Neutrophil (primary cell): ENCODE measurements around the gene ASIC1.

ENCODE experiments used
- H3K27ac ChIP-seq: fragments of 200-600 bp; sonication (generic); 2 replicates; pipeline ENCODE4 v1.5.1; 2016; ENCODE audit warnings: mild to moderate bottlenecking, moderate library complexity
- H3K27me3 ChIP-seq: fragments of 200-600 bp; sonication (generic); 2 replicates; pipeline ENCODE4 v1.6.0; 2016; ENCODE audit warnings: mild to moderate bottlenecking
- H3K36me3 ChIP-seq: fragments of 200-600 bp; sonication (generic); 2 replicates; pipeline ENCODE4 v1.5.1; 2017
- H3K4me1 ChIP-seq, 2 experiments: fragments of 200-600 bp in 1 of 2; sonication (generic) in 1 of 2; 1 replicate in 1 of 2; 2 replicates in 1 of 2; pipeline versions ENCODE4 v1.5.1 to v1.6.1; 2013 to 2016; ENCODE audit warnings: low read depth in 1 of 2, low read length in 1 of 2, mild to moderate bottlenecking in 1 of 2, moderate library complexity in 1 of 2; ENCODE audit not compliant: control insufficient read depth in 1 of 2, insufficient read depth in 1 of 2
- H3K4me3 ChIP-seq, 2 experiments: fragments of 200-600 bp in 1 of 2; sonication (generic) in 1 of 2; 1 replicate in 1 of 2; 2 replicates in 1 of 2; pipeline ENCODE4 v1.5.1; 2013 to 2016; ENCODE audit warnings: low read depth in 1 of 2, low read length in 1 of 2, mild to moderate bottlenecking in 1 of 2, moderate library complexity in 1 of 2
- H3K9me3 ChIP-seq: fragments of 200-600 bp; sonication (generic); 2 replicates; pipeline ENCODE4 v1.5.1; 2016
- TF ChIP-seq, protein P1 (sequence below): fragments of 200-600 bp; sonication (generic); IDR thresholded peaks from 2 replicates; pipeline ENCODE4 v1.5.1; 2016; ENCODE audit warnings: antibody characterized with exemption

ASIC1 gene

DNA sequence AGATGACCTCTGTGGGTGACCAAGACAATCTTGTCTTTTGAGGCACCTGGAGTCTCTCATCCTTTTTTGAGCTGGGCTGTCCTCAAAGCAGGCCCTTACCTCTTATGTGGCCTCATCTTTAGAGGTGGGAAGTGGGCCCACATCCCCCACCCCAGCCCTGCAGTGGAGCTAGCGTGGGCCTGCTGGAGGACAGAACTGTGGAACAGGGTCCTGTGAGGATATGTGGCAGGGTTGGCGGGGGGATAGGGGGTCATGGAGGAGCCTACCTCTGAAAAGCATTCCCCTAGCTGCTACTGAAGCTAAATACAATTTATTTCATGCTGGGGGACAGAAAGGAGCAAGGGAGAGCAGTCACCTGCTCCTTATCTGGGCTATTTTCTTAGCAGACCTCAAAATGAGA lies 46.0 kb downstream of the ASIC1 start:
- Histone ChIP-seq H3K4me3 (no peak overlapping the region), H3K27me3 (peaks cover 6% of the 10 kb centered on the region), H3K4me1 (peaks cover 13 to 17% of the 10 kb centered on the region in 2 experiments), H3K27ac (no peak overlapping the region), H3K9me3 (no peaks in the 10 kb centered on the region), H3K36me3 (peaks cover 42% of the 10 kb centered on the region)
- TF ChIP-seq, protein P1, sequence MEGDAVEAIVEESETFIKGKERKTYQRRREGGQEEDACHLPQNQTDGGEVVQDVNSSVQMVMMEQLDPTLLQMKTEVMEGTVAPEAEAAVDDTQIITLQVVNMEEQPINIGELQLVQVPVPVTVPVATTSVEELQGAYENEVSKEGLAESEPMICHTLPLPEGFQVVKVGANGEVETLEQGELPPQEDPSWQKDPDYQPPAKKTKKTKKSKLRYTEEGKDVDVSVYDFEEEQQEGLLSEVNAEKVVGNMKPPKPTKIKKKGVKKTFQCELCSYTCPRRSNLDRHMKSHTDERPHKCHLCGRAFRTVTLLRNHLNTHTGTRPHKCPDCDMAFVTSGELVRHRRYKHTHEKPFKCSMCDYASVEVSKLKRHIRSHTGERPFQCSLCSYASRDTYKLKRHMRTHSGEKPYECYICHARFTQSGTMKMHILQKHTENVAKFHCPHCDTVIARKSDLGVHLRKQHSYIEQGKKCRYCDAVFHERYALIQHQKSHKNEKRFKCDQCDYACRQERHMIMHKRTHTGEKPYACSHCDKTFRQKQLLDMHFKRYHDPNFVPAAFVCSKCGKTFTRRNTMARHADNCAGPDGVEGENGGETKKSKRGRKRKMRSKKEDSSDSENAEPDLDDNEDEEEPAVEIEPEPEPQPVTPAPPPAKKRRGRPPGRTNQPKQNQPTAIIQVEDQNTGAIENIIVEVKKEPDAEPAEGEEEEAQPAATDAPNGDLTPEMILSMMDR = no peak

DNA sequence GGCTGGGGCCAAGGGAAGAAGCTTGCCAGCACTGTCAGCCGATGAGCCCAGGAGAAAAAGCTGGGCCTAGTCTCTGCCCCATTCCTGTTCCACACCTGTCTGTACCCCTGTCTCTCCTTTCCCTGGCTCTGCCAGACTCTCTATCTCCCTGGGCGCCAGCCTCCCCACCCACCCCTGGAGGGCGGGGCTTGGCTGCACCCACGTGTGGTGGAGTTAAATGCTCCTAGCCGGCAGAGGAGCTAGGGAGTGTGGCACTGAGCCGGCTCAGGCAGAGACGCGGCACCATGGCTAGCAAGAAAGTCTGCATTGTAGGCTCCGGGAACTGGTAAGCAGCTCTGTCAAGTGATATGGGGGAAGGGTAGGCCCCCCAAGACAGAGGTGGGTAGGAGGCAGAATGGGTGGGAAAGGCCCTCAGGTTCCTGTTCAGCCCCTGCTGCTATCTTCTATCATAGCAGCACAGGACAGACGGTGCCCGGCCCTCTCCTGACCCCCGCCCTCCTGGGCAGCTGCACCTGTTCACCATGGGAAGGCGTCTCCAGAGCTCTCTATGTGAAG lies 46.4 kb downstream of the ASIC1 start, which contains the start of gene GPD1:
Gene GPD1 (plus strand): TSS at position 242 of the 555 bp plus-strand sequence. CDS start 43 bp downstream, at position 285.
- Histone ChIP-seq H3K27me3 (peaks cover 6% of the 10 kb centered on the region), H3K4me1 (peaks cover 9 to 12% of the 10 kb centered on the region in 2 experiments), H3K4me3 (no peak within 1 kb of the TSS), H3K36me3 (peaks cover 37% of the 10 kb centered on the region), H3K9me3 (no peaks in the 10 kb centered on the region), H3K27ac (no peak within 1 kb of the TSS)
- TF ChIP-seq, protein P1 = no peak

- Histone ChIP-seq H3K9me3 (no peaks in the 10 kb centered on the region), H3K4me3 (no peak overlapping the region), H3K4me1 (peaks cover under 1 to 4% of the 10 kb centered on the region in 2 experiments)
Observed at GRCh38 chr12:50104417-50105366, 47.3 kb downstream of the ASIC1 start.

DNA sequence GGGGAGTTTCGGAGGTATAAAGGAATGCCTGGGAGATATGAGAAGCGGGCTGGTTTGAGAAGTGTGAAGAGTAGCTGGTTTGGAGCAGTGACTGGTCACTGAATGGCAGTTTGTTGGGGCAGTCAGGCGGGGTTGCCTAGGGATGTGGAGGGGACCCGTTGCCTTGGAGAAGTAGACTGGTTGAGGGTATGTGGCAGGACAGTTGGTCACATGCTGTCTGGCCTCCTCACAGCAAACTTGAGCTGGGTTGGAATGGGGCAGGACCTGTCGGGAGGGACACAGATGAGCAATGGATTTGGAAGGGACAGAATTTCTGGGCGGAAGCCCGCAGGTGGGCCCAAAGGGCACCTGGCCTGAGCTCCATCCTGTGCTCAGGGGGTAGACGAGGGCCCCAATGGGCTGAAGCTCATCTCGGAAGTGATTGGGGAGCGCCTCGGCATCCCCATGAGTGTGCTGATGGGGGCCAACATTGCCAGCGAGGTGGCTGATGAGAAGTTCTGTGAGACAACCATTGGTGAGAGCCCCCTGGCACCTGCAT lies 48.6 kb downstream of the ASIC1 start:
- peaks cover 17% of the 10 kb centered on the region for H3K36me3 ChIP-seq
- H3K9me3 ChIP-seq = no peaks in the 10 kb centered on the region
- no peak overlapping the region for H3K4me3 ChIP-seq
- H3K4me1 ChIP-seq = peaks cover under 1 to 4% of the 10 kb centered on the region in 2 experiments
- TF ChIP-seq, protein P1 = no peak
- no peak overlapping the region for H3K27ac ChIP-seq
- peaks cover 6% of the 10 kb centered on the region for H3K27me3 ChIP-seq

More at GRCh38 chr12:50104417-50105366, 47.3 kb downstream of the ASIC1 start:
- TF ChIP-seq, protein P1 = no peak
- Histone ChIP-seq H3K27me3 (peaks cover 6% of the 10 kb centered on the region), H3K36me3 (peaks cover 29% of the 10 kb centered on the region), H3K27ac (no peak overlapping the region)

DNA sequence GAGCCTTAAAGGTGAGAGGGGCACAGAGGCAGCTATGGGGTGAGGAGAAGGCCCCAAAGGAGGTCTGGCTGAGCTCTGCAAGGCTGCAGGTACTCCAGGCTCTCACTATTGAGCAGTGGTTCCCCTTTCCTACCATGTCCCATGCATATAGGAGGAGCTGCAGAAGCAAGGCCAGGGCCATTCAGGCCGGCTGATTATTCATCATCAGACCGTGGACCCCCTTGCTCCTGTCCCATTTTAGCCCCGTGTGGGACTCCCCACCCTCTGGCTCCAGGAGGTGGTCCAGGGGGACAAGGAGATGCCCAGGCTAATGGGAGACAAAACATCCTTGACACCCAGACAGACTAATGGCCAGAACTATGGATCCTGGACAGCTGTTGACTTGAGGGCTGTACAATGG lies 49.5 kb downstream of the ASIC1 start:
- Histone ChIP-seq H3K4me3 (no peak overlapping the region), H3K36me3 (peaks cover 9% of the 10 kb centered on the region), H3K9me3 (no peaks in the 10 kb centered on the region), H3K27ac (no peak overlapping the region), H3K27me3 (peaks cover 6% of the 10 kb centered on the region), H3K4me1 (peaks cover 7 to 10% of the 10 kb centered on the region in 2 experiments)
- TF ChIP-seq, protein P1 = no peak
